Calu3 (cell line): Measurements from ENCODE around the gene SPHK1. TPM values are rescaled to one million over a fixed set of nuclear protein-coding genes. Genes with fewer than 3 reads are reported as not detected.

Experiments used
- BruUV-seq: library from RNA; stranded (reverse); fragments of 400-500 nt; replicated peaks from 2 replicates; lab custom pipeline; 2021; lab: Mats Ljungman, UMichigan
- CTCF ChIA-PET: fragments of 300-600 bp; sonication (Branson Sonifier 250); formaldehyde crosslinking; loops from one replicate; lab custom pipeline; 2022; ENCODE audit warnings: antibody characterized with exemption; lab: Charles Lee
- DNase-seq: peaks from one replicate; pipeline ENCODE4 v3.0.0; 2022
- H3K27ac Mint-ChIP-seq: one replicate; pipeline ENCODE4 v1.8.0; 2022; ENCODE audit warnings: mixed read lengths; ENCODE audit not compliant: unreplicated experiment
- H3K27me3 Mint-ChIP-seq: one replicate; pipeline ENCODE4 v1.8.0; 2022; ENCODE audit warnings: mixed read lengths; ENCODE audit not compliant: unreplicated experiment
- H3K36me3 Mint-ChIP-seq: one replicate; pipeline ENCODE4 v1.8.0; 2022; ENCODE audit warnings: mild to moderate bottlenecking, moderate library complexity, mixed read lengths; ENCODE audit not compliant: insufficient read depth, unreplicated experiment
- H3K4me1 Mint-ChIP-seq: one replicate; pipeline ENCODE4 v1.8.0; 2022; ENCODE audit warnings: mild to moderate bottlenecking, low read depth, mixed read lengths; ENCODE audit not compliant: unreplicated experiment
- H3K4me3 Mint-ChIP-seq: one replicate; pipeline ENCODE4 v1.8.0; 2022; ENCODE audit warnings: mild to moderate bottlenecking, low read depth, moderate library complexity, mixed read lengths; ENCODE audit not compliant: unreplicated experiment
- H3K9me3 Mint-ChIP-seq: one replicate; pipeline ENCODE4 v1.8.0; 2022; ENCODE audit warnings: low read depth, mixed read lengths; ENCODE audit not compliant: unreplicated experiment
- CTCF ChIP-seq: fragments of 200-600 bp; IDR thresholded peaks from one replicate; pipeline ENCODE4 v1.8.0; 2022; ENCODE audit warnings: antibody characterized with exemption; ENCODE audit not compliant: unreplicated experiment
- intact Hi-C: fragments of 100-400 bp; cut with micrococcal nuclease; formaldehyde crosslinking; loops from one replicate; pipeline ENCODE4 v1.10.0; 2022; ENCODE audit not compliant: unreplicated experiment
- total RNA-seq: library from RNA; stranded (reverse); gene quantifications from 2 replicates; pipeline ENCODE4 v1.2.3, GENCODE V29; 2022

Gene SPHK1
- total RNA-seq, 1 experiment from 2014 or later = 1.5 TPM

GRCh38 chr17:76402711-76403110, 18.3 kb downstream of the SPHK1 start:
- no peaks in the 10 kb centered on the region for H3K9me3 Mint-ChIP-seq
- TF ChIP-seq CTCF = no peak
- intact Hi-C loops = no loop called here
- CTCF ChIA-PET = no interaction called here
- no peak for DNase-seq
- no peaks in the 10 kb centered on the region for H3K27me3 Mint-ChIP-seq
- BruUV-seq = no TSS peak
- H3K36me3 Mint-ChIP-seq = peaks cover 45% of the 10 kb centered on the region
- no peaks in the 10 kb centered on the region for H3K4me1 Mint-ChIP-seq
- no peak overlapping the region for H3K4me3 Mint-ChIP-seq
- no peak overlapping the region for H3K27ac Mint-ChIP-seq

- no TSS peak for BruUV-seq
- intact Hi-C loops = no loop called here
- Mint-ChIP-seq H3K9me3 (no peaks in the 10 kb centered on the region), H3K4me3 (no peak overlapping the region), H3K36me3 (peaks cover 37% of the 10 kb centered on the region), H3K27me3 (no peaks in the 10 kb centered on the region), H3K4me1 (no peaks in the 10 kb centered on the region), H3K27ac (no peak overlapping the region)
- CTCF ChIA-PET = interaction anchor here (0.9 kb wide), 1 partner anchor 18 kb away, joined by 3 read pairs; no protein-coding TSS in a partner anchor
- no peak for TF ChIP-seq CTCF
- no peak for DNase-seq
Measured at GRCh38 chr17:76404256-76404655, 19.8 kb downstream of the SPHK1 start.

- Mint-ChIP-seq H3K27ac (no peak overlapping the region), H3K4me3 (no peak overlapping the region), H3K36me3 (peaks cover 30% of the 10 kb centered on the region), H3K9me3 (no peaks in the 10 kb centered on the region), H3K27me3 (no peaks in the 10 kb centered on the region), H3K4me1 (no peaks in the 10 kb centered on the region)
- no peak for TF ChIP-seq CTCF
- DNase-seq = no peak
- no TSS peak for BruUV-seq
- intact Hi-C loops = loop anchor here (5.0 kb wide), 1 partner anchor 97 kb away; the partner anchor contains the start of gene RHBDF2
- CTCF ChIA-PET = no interaction called here
Measured at GRCh38 chr17:76404976-76405563, 20.7 kb downstream of the SPHK1 start.

GRCh38 chr17:76405607-76405966, 21.2 kb downstream of the SPHK1 start:
- BruUV-seq = no TSS peak

More at GRCh38 chr17:76405607-76405966, 21.2 kb downstream of the SPHK1 start:
- Mint-ChIP-seq H3K27ac (no peak overlapping the region), H3K4me3 (no peak overlapping the region), H3K36me3 (peaks cover 28% of the 10 kb centered on the region), H3K27me3 (no peaks in the 10 kb centered on the region), H3K4me1 (no peaks in the 10 kb centered on the region), H3K9me3 (no peaks in the 10 kb centered on the region)
- TF ChIP-seq CTCF = no peak
- CTCF ChIA-PET = no interaction called here
- DNase-seq = no peak
- intact Hi-C loops = loop anchor here (5.0 kb wide), 1 partner anchor 97 kb away; the partner anchor contains the start of gene RHBDF2
